Measurements from ENCODE around the gene MED13L.

MED13L gene

GRCh38 chr12:115926037-115926670 lies 351.3 kb downstream of the MED13L start:
- DNase-seq: no peak

- no peak for DNase-seq
Observed at GRCh38 chr12:115923851-115924250, 353.6 kb downstream of the MED13L start.

GRCh38 chr12:115922952-115923564 lies 354.4 kb downstream of the MED13L start:
- no peak for DNase-seq

GRCh38 chr12:115920395-115921183 lies 356.9 kb downstream of the MED13L start:
- DNase-seq: no peak

GRCh38 chr12:115918763-115919162 lies 358.7 kb downstream of the MED13L start:
- DNase-seq: no peak

GRCh38 chr12:115916910-115917668 lies 360.4 kb downstream of the MED13L start:
- DNase-seq: no peak

GRCh38 chr12:115914122-115914521 lies 363.4 kb downstream of the MED13L start:
- no peak for DNase-seq

- DNase-seq: no peak
Observed at GRCh38 chr12:115912440-115912839, 365.1 kb downstream of the MED13L start.

- DNase-seq: no peak
Observed at GRCh38 chr12:115911360-115911759, 366.1 kb downstream of the MED13L start.

- no peak for DNase-seq
Observed at GRCh38 chr12:115910057-115910456, 367.4 kb downstream of the MED13L start.

Data from DMS 273 treated with DMSO at 0.1 percent for 48 hours (cell line).